HG03025 (cell line): ENCODE data around the gene FBLN7.
"Not testable (repeated sequence)": the region's sequence is repeated elsewhere in the genome, so short reads cannot be mapped to it uniquely, and the experiment has no call there.

ENCODE experiments used
- ATAC-seq: cut with Tn5 transposase; IDR thresholded peaks from one replicate; pipeline ENCODE4 v1.9.1; 2021; ENCODE audit warnings: mild to moderate bottlenecking, moderate library complexity; ENCODE audit not compliant: unreplicated experiment, low FRiP score

FBLN7 gene

GRCh38 chr2:112138159-112139032 is at the start of gene FBLN7:
TSS of gene FBLN7 (plus strand) at chr2:112138385. CDS start at chr2:112138656, 271 bp downstream.
- no peak for ATAC-seq

GRCh38 chr2:112089375-112089774 is 48.8 kb upstream of the FBLN7 start:
- no peak for ATAC-seq

DNA sequence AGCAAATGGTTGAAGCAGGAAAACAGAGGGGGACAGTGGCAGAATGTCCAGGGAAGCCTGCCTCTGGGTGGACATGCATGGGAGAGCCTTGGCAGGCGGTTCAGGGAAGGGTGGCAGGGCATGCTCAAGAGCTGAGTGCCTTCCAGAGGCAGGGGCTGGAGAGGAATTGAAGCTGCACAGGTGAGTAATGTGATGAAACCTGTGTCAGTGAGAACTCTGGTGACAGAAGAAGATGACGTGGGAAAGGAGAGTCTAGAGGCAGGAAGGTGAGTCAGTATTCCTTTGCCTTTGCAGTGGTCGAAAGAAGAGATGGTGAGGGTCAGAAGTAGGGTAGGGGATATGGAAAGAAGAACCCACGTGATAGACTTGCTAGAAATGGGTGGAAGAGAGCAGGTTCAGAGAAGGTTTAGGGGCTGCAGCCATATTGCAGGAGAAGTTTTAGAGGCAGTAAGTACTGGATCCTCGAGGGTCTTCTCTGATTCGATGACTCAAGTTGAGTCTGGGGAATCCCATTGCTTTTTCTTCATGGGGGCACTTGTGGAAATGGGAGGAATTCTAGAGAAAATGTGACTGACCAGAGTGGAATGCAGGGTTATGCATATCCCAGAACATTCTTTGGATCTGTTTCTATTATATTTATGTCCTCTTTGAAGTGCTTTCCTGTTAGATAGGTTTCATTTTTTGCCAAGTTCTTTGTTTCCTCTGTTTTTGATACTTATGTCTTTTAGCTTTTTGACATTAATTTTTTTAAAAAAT is 45.7 kb upstream of the FBLN7 start:
- no peak for ATAC-seq

- ATAC-seq: no peak
Measured at GRCh38 chr2:112093216-112093615, 45.0 kb upstream of the FBLN7 start.

GRCh38 chr2:112095681-112096080 is 42.5 kb upstream of the FBLN7 start:
- ATAC-seq: no peak

GRCh38 chr2:112096098-112096497 is 42.1 kb upstream of the FBLN7 start:
- no peak for ATAC-seq

DNA sequence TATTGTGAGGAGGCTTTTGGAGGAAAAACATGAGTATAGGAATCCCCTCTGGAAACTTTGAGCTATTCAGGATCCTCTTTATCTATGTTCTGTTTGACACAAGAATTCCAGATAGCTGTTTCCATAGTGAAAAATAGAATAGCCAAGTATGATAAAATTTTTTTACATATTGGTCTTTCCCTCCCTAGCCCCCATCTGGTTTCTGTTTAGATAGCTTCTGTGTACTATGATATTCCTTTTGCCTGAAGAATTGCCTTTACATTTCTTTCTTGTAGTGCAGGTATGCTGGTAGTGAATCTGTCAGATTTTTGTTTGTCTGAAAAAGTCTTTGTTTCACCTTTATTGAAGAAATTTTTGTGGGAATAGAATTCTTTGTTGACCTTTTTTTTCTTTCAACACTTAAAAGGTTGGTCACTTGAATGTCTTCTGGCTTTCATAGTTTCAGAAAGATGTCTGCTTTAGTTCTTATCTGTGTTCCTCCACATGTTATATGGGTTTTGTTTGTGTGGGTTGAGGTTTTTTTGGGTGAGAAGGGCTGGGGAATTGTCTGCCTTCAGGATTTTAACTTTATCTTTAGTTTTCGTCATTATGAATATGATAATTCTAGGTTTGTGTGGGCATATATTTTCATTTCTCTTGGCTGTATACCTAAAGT is 29.9 kb upstream of the FBLN7 start:
- no peak for ATAC-seq

GRCh38 chr2:112109278-112109677 is 28.9 kb upstream of the FBLN7 start:
- ATAC-seq: no peak

DNA sequence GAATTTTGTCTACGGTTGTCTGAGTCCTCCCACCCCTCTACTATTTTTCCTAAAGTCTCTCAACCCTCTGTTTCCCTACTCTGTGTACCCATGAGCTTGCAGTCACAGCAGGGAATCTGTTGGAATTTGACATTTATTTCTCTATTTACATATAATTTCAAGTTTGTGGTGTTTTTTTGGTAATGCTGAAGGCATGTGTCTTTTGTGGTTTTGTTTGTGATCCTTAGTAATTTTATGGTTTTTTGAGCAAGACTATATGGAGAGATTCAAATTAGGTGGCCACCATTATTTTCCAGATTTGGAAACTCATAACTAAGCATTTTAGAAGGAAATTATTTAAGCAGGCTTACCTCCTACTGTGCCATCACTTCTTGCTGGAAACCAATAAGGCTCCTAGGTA is 27.2 kb upstream of the FBLN7 start:
- no peak for ATAC-seq

GRCh38 chr2:112113354-112113753 is 24.8 kb upstream of the FBLN7 start:
- ATAC-seq: not testable (repeated sequence)

GRCh38 chr2:112118148-112118547 is 20.0 kb upstream of the FBLN7 start:
- ATAC-seq: no peak

DNA sequence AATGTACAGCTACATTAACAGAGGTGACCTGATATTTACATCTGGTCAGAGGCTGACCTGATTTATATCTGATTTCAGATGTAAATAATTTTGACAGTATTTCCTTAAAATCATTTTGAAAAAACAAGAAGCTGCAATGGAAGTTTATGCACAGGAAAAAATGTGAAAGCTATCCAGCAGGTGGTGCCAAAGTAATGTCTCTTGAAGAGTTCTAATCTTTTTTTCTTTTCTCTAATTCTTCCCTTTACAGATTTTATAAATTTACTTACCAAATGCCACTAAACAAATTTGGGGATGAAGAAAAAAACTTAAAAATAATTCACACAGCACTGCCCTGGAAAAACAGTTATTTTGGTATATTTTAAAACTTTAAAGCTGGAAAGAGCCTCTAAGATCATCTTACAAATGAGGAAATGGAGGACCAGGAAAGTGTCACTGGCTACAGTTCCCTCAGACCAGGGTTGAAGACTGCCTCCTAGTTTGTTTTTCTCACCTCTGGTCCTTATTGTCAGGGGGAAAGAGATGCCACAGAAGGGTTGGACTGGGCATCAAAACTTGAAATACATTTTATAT is 16.4 kb upstream of the FBLN7 start:
- no peak for ATAC-seq

DNA sequence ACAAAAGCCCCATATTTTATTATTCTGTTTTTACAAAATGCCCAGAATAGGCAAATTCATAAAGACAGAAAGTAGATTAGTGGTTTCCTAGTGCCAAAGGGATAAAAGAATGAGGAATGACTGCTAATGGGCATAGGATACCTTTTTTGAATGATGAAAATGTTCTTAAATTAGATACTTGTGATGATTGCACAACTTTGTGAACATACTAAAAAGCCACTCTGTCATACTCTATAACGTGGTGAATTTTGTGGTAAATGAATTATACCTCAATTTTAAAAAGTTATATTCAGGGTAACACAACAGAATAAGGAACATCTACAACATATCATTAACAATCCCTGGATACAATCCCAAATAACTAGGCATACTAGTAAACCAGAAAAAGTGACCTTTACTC is 9.1 kb upstream of the FBLN7 start:
- no peak for ATAC-seq

DNA sequence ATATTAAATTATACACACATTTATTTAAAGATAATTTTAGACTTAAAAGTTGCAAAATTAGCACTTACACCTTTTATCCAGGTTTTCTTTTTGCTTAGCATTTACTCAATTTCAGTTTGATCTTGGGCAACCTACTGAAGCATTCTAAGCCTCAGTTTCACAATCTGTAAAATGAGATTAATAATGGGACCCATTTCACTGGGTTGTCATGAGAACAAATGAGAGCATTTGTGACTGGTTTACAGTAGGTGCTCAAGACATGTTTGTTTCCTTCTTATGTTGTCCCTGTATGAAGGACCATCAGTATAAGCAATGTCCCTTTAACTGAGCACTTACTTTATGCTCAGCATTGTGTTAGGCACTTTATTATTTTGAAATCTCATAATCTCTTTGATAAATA is 4.8 kb upstream of the FBLN7 start:
- ATAC-seq: no peak

GRCh38 chr2:112134120-112134519 is 4.1 kb upstream of the FBLN7 start:
- no peak for ATAC-seq

GRCh38 chr2:112136096-112136495 is 2.1 kb upstream of the FBLN7 start:
- no peak for ATAC-seq

- ATAC-seq: no peak
Measured at GRCh38 chr2:112137516-112138158, 548 bp upstream of the FBLN7 start.

DNA sequence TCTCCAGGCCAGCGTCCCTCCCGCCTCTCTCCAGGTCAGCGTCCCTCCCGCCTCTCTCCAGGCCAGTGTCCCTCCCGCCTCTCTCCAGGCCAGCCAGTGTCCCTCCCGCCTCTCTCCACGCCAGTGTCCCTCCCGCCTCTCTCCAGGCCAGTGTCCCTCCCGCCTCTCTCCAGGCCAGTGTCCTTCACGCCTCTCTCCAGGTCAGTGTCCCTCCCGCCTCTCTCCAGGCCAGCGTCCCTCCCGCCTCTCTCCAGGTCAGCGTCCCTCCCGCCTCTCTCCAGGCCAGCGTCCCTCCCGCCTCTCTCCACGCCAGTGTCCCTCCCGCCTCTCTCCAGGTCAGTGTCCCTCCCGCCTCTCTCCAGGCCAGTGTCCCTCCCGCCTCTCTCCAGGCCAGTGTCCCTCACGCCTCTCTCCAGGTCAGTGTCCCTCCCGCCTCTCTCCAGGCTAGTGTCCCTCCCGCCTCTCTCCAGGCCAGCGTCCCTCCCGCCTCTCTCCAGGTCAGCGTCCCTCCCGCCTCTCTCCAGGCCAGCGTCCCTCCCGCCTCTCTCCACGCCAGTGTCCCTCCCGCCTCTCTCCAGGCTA is 939 bp downstream of the FBLN7 start:
- ATAC-seq: not testable (repeated sequence)

GRCh38 chr2:112139661-112140204 is 1.5 kb downstream of the FBLN7 start:
- ATAC-seq: not testable (repeated sequence)
